ENCODE results near the gene CDIP1. TPM values are rescaled to one million over a fixed set of nuclear protein-coding genes. Genes with fewer than 3 reads are reported as not detected.

CDIP1 gene
- total and polyA plus RNA-seq, 2 donors: 6.2 to 28.7 TPM

- no peak overlapping the region for H3K27ac ChIP-seq (ENCODE audit: low read depth)
- no peak for DNase-seq (ENCODE audit: extremely low spot score)
- 36% methylated on average over 5 of the region's 5 CpGs for WGBS
Measured at GRCh38 chr16:4515611-4516233, 22.9 kb downstream of the CDIP1 start.

GRCh38 chr16:4514606-4515005 is 24.0 kb downstream of the CDIP1 start:
- WGBS: 75% methylated on average over 7 of the region's 7 CpGs
- no peak overlapping the region for H3K27ac ChIP-seq (ENCODE audit: low read depth)

More at GRCh38 chr16:4515611-4516233, 22.9 kb downstream of the CDIP1 start:
- Histone ChIP-seq H3K4me1 (ENCODE audit: insufficient read depth) (peaks cover 1% of the 10 kb centered on the region), H3K36me3 (ENCODE audit: insufficient read depth) (no peaks in the 10 kb centered on the region), H3K4me3 (ENCODE audit: low read depth, low read length) (no peak overlapping the region)

DNA sequence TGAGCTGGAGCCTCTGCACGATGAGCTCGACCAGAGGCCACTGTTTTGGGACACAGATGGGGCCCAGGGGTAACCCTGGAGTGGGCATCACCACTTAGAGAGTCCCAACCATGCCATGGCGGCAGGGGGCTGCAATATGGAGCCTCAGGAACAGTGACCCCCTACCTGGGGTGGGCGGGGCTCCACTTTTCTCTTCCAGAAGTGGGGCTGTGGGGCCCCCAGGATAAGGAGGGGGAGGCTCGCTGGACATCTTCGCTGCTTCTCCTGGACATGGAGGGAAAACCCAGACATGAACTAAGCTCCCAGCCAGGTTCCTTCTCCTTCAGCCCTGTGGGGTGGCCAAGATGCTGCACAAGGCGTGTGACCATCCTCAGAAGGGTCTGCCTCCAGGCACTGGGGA is 24.7 kb downstream of the CDIP1 start:
- 96% methylated on average over 7 of the region's 7 CpGs for WGBS
- peaks cover 1% of the 10 kb centered on the region for H3K4me1 ChIP-seq (ENCODE audit: insufficient read depth)
- no peak overlapping the region for H3K4me3 ChIP-seq (ENCODE audit: low read depth, low read length)
- no peak overlapping the region for H3K27ac ChIP-seq (ENCODE audit: low read depth)
- peaks cover 2% of the 10 kb centered on the region for H3K36me3 ChIP-seq (ENCODE audit: insufficient read depth)
- no peak for DNase-seq (ENCODE audit: extremely low spot score)

More at GRCh38 chr16:4514606-4515005, 24.0 kb downstream of the CDIP1 start:
- H3K36me3 ChIP-seq (ENCODE audit: insufficient read depth): peaks cover 2% of the 10 kb centered on the region
- H3K4me1 ChIP-seq (ENCODE audit: insufficient read depth): peaks cover 1% of the 10 kb centered on the region
- H3K4me3 ChIP-seq (ENCODE audit: low read depth, low read length): no peak overlapping the region
- no peak for DNase-seq (ENCODE audit: extremely low spot score)

DNA sequence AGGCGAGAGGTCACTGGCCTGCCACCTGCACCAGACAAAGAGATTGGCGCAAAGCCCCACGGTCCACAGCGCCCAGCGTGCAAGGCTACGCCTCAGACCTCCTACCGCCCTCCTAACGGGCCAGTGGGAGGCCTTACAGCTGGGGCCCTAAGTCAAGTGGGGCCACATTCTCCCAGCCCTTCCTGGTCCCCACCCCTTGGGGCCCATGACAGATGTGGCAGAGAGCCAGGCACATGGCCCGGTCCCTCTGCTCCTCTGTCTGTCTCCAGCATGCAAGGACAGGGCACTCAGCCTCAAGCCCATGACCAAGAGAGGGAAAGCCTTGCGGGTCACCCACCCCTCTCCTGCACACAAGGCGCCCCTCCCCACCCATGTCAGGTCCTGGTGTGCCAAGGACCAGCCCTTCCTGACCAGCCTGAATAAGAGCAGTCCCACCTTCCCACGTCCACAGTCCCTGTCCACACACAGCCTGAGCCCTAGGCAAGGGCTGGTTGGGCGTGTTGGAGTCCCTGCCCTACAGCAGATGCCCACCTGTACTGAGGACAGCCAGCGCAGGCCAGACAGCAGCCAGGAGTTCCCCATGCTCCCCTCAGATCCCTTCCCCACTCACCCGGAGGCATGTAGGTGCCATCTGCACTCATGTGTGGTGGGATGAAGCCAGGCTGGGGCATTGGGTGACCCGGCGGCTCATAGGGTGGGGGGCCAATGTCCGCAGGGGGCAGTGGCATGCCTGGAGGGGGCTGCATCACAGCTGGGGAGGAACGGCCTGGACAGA is 25.3 kb downstream of the CDIP1 start:
- WGBS: 87% methylated on average over 19 of the region's 19 CpGs

GRCh38 chr16:4512473-4512872 is 26.1 kb downstream of the CDIP1 start:
- DNase-seq (ENCODE audit: extremely low spot score): no peak
- peaks cover 4% of the 10 kb centered on the region for H3K36me3 ChIP-seq (ENCODE audit: insufficient read depth)
- peaks cover 1% of the 10 kb centered on the region for H3K4me1 ChIP-seq (ENCODE audit: insufficient read depth)
- H3K4me3 ChIP-seq (ENCODE audit: low read depth, low read length): no peak overlapping the region
- 92% methylated on average over 10 of the region's 10 CpGs for WGBS
- H3K27ac ChIP-seq (ENCODE audit: low read depth): no peak overlapping the region

More for the DNA sequence above, 25.3 kb downstream of the CDIP1 start:
- no peak for DNase-seq (ENCODE audit: extremely low spot score)
- Histone ChIP-seq H3K4me3 (ENCODE audit: low read depth, low read length) (no peak overlapping the region), H3K4me1 (ENCODE audit: insufficient read depth) (peaks cover 1% of the 10 kb centered on the region), H3K27ac (ENCODE audit: low read depth) (no peak overlapping the region), H3K36me3 (ENCODE audit: insufficient read depth) (peaks cover 2% of the 10 kb centered on the region)

GRCh38 chr16:4511441-4512082 is 27.0 kb downstream of the CDIP1 start:
- DNase-seq (ENCODE audit: extremely low spot score): no peak
- H3K4me1 ChIP-seq (ENCODE audit: insufficient read depth): peaks cover 1% of the 10 kb centered on the region
- H3K36me3 ChIP-seq (ENCODE audit: insufficient read depth): peaks cover 4% of the 10 kb centered on the region
- no peak overlapping the region for H3K27ac ChIP-seq (ENCODE audit: low read depth)
- no peak overlapping the region for H3K4me3 ChIP-seq (ENCODE audit: low read depth, low read length)
- WGBS: 62% methylated on average over 9 of the region's 9 CpGs

DNA sequence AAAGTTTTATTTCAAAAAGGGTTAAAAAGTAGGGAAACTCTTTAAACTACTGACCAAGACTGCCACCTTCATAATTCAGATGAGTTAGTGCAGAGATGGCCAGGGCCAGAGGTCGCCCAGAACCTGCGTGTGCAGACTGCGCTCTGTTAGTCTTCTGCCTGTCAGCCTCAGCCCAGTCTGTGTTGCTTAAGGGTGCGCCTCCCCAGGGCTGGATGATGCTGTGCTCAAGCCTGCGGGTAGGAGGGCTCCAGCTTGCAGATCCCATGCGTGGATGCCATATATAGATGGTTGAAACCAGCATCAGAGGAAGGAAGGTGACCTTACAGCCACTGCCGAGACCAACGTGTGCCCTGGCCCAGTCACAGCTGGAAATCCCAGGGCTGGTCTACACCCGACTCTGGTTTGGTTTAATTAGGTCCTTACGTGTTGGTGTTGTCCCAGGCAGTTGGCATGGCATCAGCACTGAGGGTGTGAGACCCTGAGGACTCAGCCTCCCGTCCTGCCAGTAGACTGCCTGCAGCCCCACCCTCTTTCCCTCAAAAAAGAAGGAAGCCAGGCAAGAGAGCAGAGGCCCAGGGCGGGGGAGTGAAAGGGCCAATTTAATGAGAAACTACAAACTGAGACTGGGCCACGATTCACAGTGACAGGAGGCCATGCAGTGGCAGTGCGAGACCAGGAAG is 27.7 kb downstream of the CDIP1 start:
- Histone ChIP-seq H3K4me3 (ENCODE audit: low read depth, low read length) (no peak overlapping the region), H3K36me3 (ENCODE audit: insufficient read depth) (peaks cover 4% of the 10 kb centered on the region), H3K4me1 (ENCODE audit: insufficient read depth) (no peaks in the 10 kb centered on the region), H3K27ac (ENCODE audit: low read depth) (no peak overlapping the region)
- 67% methylated on average over 14 of the region's 14 CpGs for WGBS
- DNase-seq (ENCODE audit: extremely low spot score): no peak

DNA sequence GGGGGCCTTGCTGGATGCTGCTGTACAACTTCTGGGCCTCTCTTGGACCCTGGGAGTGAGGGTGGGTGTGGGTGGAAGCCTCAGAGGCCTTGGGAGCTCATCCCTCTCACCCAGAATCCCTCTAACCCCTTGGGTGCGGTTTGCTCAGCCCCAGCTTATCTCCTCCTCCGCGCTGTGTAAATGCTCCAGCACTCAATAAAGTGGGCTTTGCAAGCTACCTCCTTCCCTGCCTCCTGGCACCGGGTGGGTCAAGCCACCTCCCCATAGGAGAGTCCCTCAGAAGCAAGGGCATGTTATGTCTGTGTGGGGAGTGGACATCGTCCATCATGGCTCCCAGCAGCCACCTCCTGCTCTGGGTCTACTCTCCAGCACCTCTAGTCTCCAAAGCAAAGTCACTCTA is 28.4 kb downstream of the CDIP1 start:
- 68% methylated on average over 5 of the region's 5 CpGs for WGBS
- H3K27ac ChIP-seq (ENCODE audit: low read depth): no peak overlapping the region
- DNase-seq (ENCODE audit: extremely low spot score): no peak
- H3K4me3 ChIP-seq (ENCODE audit: low read depth, low read length): no peak overlapping the region
- H3K4me1 ChIP-seq (ENCODE audit: insufficient read depth): no peaks in the 10 kb centered on the region
- peaks cover 4% of the 10 kb centered on the region for H3K36me3 ChIP-seq (ENCODE audit: insufficient read depth)

GRCh38 chr16:4509420-4509819 is 29.2 kb downstream of the CDIP1 start:
- WGBS: 90% methylated on average over 8 of the region's 8 CpGs
- no peaks in the 10 kb centered on the region for H3K4me1 ChIP-seq (ENCODE audit: insufficient read depth)

DNA sequence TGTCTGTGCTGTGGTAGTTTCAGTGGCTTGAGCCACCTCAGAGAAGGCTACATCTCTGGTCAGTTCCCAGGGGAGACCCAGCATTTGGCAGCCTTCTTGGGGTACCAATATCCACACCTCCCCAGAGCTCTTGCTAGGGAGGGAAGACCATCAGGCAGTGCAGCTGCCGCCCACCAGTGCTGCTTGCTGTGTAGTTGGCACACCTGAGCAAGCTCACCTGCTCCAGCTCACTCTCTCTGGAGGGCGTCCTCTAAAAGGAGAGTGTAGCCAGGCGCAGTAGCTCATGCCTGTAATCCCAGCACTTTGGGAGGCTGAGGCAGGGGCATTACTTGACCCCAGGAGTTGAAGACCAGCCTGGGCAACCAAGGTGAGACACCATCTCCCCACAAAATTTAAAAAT is 29.8 kb downstream of the CDIP1 start:
- H3K4me1 ChIP-seq (ENCODE audit: insufficient read depth): no peaks in the 10 kb centered on the region
- 95% methylated on average over 3 of the region's 3 CpGs for WGBS
- H3K36me3 ChIP-seq (ENCODE audit: insufficient read depth): peaks cover 4% of the 10 kb centered on the region
- no peak for DNase-seq (ENCODE audit: extremely low spot score)
- H3K4me3 ChIP-seq (ENCODE audit: low read depth, low read length): no peak overlapping the region
- no peak overlapping the region for H3K27ac ChIP-seq (ENCODE audit: low read depth)

More at GRCh38 chr16:4509420-4509819, 29.2 kb downstream of the CDIP1 start:
- Histone ChIP-seq H3K36me3 (ENCODE audit: insufficient read depth) (peaks cover 4% of the 10 kb centered on the region), H3K27ac (ENCODE audit: low read depth) (no peak overlapping the region), H3K4me3 (ENCODE audit: low read depth, low read length) (no peak overlapping the region)
- no peak for DNase-seq (ENCODE audit: extremely low spot score)

GRCh38 chr16:4507588-4508345 is 30.8 kb downstream of the CDIP1 start:
- 92% methylated on average over 17 of the region's 17 CpGs for WGBS
- Histone ChIP-seq H3K4me1 (ENCODE audit: insufficient read depth) (no peaks in the 10 kb centered on the region), H3K27ac (ENCODE audit: low read depth) (no peak overlapping the region), H3K36me3 (ENCODE audit: insufficient read depth) (peaks cover 4% of the 10 kb centered on the region), H3K4me3 (ENCODE audit: low read depth, low read length) (no peak overlapping the region)
- no peak for DNase-seq (ENCODE audit: extremely low spot score)

DNA sequence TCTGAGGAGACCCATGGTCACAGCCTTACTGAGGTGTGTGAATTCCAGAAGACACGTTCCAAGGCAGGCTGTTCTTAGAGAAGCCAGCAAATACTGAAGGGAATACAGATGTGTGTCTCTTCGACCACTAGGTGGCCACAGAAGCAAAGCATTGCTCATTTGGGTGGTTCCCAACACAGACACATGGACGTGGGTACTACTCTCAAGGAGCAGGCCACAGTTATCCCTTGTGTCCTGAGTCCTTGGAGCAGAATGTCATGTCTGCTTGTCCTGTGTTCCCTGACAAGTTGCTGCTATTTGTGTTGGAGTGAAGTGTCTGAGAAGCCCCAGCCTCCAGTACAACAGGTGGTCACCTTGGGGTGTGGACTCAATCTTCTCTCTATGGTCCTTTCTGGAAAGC is 32.1 kb downstream of the CDIP1 start:
- peak; percentile 54 for DNase-seq (ENCODE audit: extremely low spot score)
- no peak overlapping the region for H3K4me3 ChIP-seq (ENCODE audit: low read depth, low read length)
- H3K4me1 ChIP-seq (ENCODE audit: insufficient read depth): no peaks in the 10 kb centered on the region
- H3K36me3 ChIP-seq (ENCODE audit: insufficient read depth): peaks cover 4% of the 10 kb centered on the region
- 2% methylated on average over 3 of the region's 3 CpGs for WGBS
- H3K27ac ChIP-seq (ENCODE audit: low read depth): no peak overlapping the region
